Panc1 (cell line): Measurements from ENCODE around the gene CYP51A1.

ENCODE experiments used
- CTCF ChIP-seq: fragments of 450-650 bp; IDR thresholded peaks from 2 replicates; pipeline ENCODE4 v1.5.1; 2017; ENCODE audit warnings: mild to moderate bottlenecking
- TCF7L2 ChIP-seq: IDR thresholded peaks from 2 replicates; pipeline ENCODE4 v1.6.1; 2011; ENCODE audit warnings: mild to moderate bottlenecking, low read depth, low read length, inconsistent platforms

GRCh38 chr7:92075455-92076158 lies 58.7 kb downstream of the CYP51A1 start:
- TF ChIP-seq CTCF, result no peak
- no peak for TF ChIP-seq TCF7L2
